ENCODE data around the gene ATP11A. TPM values are rescaled to one million over a fixed set of nuclear protein-coding genes. Genes with fewer than 3 reads are reported as not detected.

Gene ATP11A
- total and polyA plus RNA-seq, 9 of the 15 experiments (the other 6 are each of a cell fraction or from before 2014, with no cell fraction given): 0.38 to 34.2 (median 4.2) TPM

GRCh38 chr13:112689303-112690245, at the start of gene ATP11A (continued):
- TF ChIP-seq ZBTB40 (IDR thresholded peaks at IDR 0.05) (peak; percentile 39; the same call in 1 of the 2 replicates), ZBTB40 (CRISPR knock-in tag; IDR thresholded peaks at IDR 0.05) (no peak), ERF (CRISPR knock-in tag; IDR thresholded peaks at IDR 0.05) (no peak), ILK (tag; IDR thresholded peaks at IDR 0.05; ENCODE audit: borderline replicate concordance, low read depth) (no peak), TSC22D4 (tag; IDR thresholded peaks at IDR 0.05) (no peak), PRPF4 (IDR thresholded peaks at IDR 0.05; ENCODE audit: insufficient read depth, low read depth, low read length, poor library complexity, severe bottlenecking) (no peak)
